Adipose tissue (tissue), 3 donors: Measurements from ENCODE around the gene NUDT5. TPM values are rescaled to one million over a fixed set of nuclear protein-coding genes. Genes with fewer than 3 reads are reported as not detected.
"Not testable (repeated sequence)": the region's sequence is repeated elsewhere in the genome, so short reads cannot be mapped to it uniquely, and the experiment has no call there.

Source experiments
- H3K27ac ChIP-seq: one replicate; pipeline ENCODE4 v1.5.1; 2013; ENCODE audit warnings: low read depth, low read length
- WGBS, 3 donors: extraction: QIAGEN DNeasy Blood & Tissue Kit; methylation state at CpG; one replicate each; pipeline ENCODE4 v1.1.7; 2013; 5-methylcytosine and 5-hydroxymethylcytosine counted together
- polyA plus RNA-seq, 3 donors: library from polyadenylated mRNA; stranded (reverse); fragments of 200-250 nt; gene quantifications; one replicate each; pipeline ENCODE4 v1.2.3, GENCODE V29; 2013
- donor health status: healthy with polysubstance abuse.
- donor health status: Bipolar disorder and iron deficiency.
- donor health status: healthy.

The NUDT5 gene
- polyA plus RNA-seq: 10 to 100 TPM; 17.8 to 60.3 (median 50.2) TPM

DNA sequence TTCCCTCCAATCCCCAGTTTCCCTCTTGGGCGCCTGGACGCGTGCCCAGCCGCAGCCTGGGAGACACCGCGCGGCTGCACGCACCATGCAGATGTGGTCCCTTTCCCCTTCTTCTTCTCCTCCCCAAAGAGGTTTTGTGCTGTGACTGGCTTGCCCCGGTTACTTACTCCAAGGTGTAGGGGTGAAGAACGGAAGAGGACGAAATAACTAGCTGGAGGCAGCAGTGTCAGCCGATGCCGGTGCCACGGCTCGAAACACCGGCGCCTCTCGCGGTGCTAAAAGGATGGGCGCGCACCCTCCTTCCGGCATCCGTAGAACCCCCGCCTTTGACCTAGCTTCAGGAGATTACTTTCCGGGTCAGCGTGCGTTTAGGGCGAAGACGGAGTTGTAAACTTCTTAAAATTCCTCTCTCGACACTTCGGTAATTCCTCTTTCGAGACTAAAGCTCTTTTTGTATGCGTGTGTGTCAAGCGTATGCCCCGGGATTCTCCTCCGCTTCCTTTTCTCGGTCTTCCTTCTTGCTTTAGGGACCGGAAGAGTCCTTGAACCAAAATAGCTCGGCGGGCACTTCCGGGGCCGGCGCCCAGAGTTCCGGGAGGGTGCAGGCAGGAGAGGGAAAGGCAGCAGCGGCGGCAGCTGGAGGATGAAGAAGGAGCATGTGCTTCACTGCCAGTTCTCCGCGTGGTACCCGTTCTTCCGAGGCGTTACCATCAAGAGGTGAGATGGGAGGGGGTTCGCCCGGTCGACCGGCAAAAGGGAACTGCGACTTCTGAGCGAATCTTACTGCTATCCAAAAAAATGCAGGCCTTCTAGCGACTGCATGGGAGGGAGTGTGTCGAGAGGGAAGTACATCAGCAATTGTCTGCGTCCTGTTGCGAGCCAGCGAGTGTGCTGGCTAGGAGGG lies at the start of gene NUDT5, which contains the start of gene CDC123:
NUDT5 (minus strand) TSS at position 289 of the 904 bp plus-strand sequence. CDS start 9,600 bp downstream, outside the sequence.
CDC123 (plus strand) TSS at position 586 of the 904 bp plus-strand sequence; CDS start at position 644, 58 bp downstream.
- WGBS, 3 donors: 0% methylated on average over 60 to 62 of the region's 62 CpGs
- peak within 1 kb of the TSS; percentile 51 for H3K27ac ChIP-seq

GRCh38 chr10:12243864-12244620 lies 48.4 kb upstream of the NUDT5 start:
- 72 to 91% (median 84%) methylated on average over 18 of the region's 18 CpGs for WGBS, 3 donors
- H3K27ac ChIP-seq: no peak overlapping the region

DNA sequence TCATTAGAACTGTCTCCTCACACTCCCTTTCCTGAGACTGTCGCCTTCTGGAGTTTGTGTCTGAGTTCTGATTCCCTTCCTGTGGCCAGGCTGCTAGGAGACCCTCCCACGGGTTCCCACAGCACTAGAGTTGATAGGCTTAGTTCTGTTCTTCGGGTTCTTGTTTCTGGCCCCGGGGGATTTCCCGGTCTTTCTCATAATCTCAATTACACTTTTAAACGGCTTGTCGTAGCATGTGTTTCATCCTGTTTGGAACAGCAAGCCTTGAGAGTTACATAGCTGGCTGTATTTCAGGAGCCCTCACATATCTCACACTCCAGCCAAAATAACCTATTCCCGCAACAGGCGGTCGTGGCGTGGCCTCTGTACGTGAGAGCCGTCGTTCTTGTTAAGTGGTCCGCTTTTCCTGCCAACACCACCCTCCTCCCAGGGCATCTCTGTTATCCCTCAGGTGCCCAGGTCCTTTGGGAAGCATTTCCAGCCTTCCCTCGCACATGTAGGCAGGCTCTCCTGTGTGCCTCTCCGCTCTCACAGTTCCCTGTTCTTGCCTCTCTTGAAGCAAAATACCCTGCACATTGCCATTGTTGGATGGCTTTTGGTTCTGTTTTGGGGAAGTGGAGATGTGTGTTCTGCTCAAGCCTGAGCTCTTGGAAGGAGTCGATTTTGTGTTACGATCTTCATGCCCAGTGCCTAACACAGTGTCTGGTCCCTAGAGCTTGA lies 46.3 kb upstream of the NUDT5 start:
- 52 to 83% (median 67%) methylated on average over 19 of the region's 19 CpGs for WGBS, 3 donors
- no peak overlapping the region for H3K27ac ChIP-seq

DNA sequence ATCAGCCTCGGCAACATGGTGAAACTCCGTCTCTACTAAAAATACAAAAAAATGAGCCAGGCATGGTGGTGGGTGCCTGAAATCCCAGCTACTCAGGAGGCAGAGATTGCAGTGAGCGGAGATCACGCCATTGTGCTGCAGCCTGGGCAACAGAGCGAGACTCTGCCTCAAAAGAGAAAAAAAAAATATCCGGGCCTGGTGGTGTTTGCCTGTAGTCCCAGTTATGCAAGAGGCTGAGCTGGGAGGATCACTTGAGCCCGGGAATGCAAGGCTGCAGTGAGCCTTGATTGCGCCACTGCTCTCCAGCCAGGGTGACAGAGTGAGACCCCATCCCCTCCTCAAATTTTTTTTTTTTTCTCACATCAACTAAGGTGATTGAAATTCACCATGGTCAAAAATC lies 43.1 kb upstream of the NUDT5 start:
- WGBS, 3 donors: 85 to 92% (median 87%) methylated on average over 8 of the region's 8 CpGs
- no peak overlapping the region for H3K27ac ChIP-seq

- WGBS, 3 donors: 96 to 97% (median 96%) methylated on average over 13 of the region's 13 CpGs
- H3K27ac ChIP-seq: no peak overlapping the region
These were observed 41.9 kb upstream of the NUDT5 start for GRCh38 chr10:12237265-12238220.

DNA sequence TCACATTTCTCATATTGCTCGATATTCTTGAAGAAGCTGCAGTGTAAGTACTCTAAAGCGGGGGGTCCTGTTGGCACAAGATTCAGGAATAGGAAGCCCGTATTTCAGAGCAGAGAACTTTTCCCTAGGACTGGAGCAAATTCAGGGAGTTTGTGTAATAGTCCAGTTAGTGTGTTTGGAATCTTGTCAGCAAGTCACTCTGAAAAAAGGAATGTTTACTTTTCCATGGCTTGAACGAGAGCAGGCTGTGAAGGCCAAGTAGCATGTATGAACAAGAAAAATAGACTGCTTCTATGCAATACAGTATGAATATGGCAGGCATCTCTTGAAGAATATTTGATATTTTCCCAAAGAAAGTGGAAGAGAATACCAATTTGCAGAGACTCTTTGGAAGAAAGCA lies 40.1 kb upstream of the NUDT5 start:
- 31 to 83% (median 72%) methylated on average over 4 of the region's 4 CpGs for WGBS, 3 donors
- H3K27ac ChIP-seq: no peak overlapping the region

- 46 to 91% (median 87%) methylated on average over 3 of the region's 3 CpGs for WGBS, 3 donors
- no peak overlapping the region for H3K27ac ChIP-seq
These were observed 39.5 kb upstream of the NUDT5 start for GRCh38 chr10:12235116-12235694.

DNA sequence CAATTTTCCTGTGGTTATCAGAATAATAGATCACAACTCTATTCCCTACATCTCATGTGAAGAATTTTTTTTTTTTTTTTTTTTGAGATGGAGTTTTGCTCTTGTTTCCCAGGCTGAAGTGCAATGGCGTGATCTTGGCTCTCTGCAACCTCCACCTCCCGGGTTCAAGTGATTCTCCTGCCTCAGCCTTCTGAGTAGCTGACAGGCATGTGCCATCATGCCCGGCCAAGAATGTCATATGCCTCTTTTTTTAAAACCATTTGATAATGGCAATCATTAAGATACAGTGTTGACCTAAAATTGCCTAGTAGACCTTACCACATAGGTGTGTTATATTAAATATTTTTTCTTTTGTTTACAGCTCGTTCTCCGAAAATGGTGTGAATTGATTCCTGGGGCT lies 39.0 kb upstream of the NUDT5 start:
- WGBS, 3 donors: 95 to 99% (median 96%) methylated on average over 5 of the region's 5 CpGs
- not testable (repeated sequence) for H3K27ac ChIP-seq

DNA sequence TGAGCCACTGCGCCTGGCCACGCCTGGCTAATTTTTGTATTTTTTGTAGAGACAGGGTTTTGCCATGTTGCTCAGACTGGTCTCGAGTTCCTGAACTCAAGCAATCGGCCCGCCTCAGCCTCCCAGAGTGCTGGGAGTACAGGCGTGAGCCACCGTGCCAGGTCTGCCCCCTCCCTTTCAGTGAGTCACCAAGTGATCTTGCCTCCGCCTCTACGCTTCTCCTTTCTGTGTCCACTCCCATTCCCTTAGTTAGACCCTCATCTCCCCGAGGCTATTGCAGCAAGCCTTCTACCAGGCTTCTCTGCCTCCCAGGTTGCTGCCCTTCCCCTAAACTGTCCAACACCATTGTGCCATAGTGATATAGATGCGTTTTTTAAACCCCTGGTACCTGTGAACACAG lies 33.2 kb upstream of the NUDT5 start:
- WGBS, 3 donors: 95 to 98% (median 95%) methylated on average over 11 of the region's 11 CpGs
- no peak overlapping the region for H3K27ac ChIP-seq

- 94 to 97% (median 94%) methylated on average over 18 to 28 of the region's 28 CpGs for WGBS, 3 donors
- not testable (repeated sequence) for H3K27ac ChIP-seq
These were observed 30.7 kb upstream of the NUDT5 start for GRCh38 chr10:12226438-12226837.

- 59 to 95% (median 68%) methylated on average over 2 of the region's 2 CpGs for WGBS, 3 donors
- no peak overlapping the region for H3K27ac ChIP-seq
These were observed 29.8 kb upstream of the NUDT5 start for GRCh38 chr10:12225444-12225843.

- H3K27ac ChIP-seq: no peak overlapping the region
- 82 to 95% (median 84%) methylated on average over 10 of the region's 10 CpGs for WGBS, 3 donors
These were observed 25.9 kb upstream of the NUDT5 start for GRCh38 chr10:12221323-12222298.

DNA sequence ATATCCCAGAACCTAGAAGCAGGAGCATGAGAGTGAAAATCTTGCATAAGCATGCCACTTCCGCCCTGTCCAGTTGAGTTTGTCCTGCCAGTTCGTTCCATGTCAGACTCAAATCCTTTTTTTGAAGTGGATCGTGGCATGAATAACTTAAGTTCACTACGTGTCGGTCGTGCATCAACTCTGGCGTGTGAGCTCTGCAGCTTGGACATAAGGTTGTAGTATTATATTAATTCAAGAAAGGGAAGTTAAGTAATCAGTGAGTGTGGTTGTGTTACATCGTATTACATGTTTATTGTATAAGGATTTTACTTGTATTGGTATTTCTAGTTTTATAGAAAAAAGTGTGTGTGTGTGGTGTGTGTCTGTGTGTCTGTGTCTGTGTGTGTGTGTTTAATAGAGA lies 23.3 kb upstream of the NUDT5 start:
- WGBS, 3 donors: 61 to 89% (median 69%) methylated on average over 8 of the region's 8 CpGs
- no peak overlapping the region for H3K27ac ChIP-seq

DNA sequence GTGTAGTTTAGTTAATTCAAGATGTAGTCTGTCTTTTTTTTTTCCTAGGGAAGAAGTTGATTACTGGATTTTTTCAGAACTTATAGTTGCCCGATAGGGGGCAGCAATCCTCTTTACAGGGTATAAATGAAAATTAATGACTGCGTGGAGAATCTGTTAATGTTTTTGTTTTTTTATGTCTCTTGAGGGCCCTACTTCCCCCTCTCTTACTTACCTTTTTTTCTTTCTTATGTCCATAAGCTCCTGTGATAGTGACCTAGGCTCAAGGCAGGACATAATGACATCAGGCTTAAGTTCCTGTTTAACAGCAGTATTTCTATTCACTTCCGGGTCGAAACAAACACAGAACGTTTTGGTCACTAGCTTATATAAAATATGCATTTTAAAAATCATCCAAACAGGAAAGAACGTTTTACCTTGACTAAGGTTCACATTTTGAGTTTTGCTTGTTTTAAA lies 19.1 kb upstream of the NUDT5 start:
- H3K27ac ChIP-seq: no peak overlapping the region
- WGBS, 3 donors: 19 to 28% (median 21%) methylated on average over 6 of the region's 6 CpGs

GRCh38 chr10:12214093-12214492 lies 18.4 kb upstream of the NUDT5 start:
- no peak overlapping the region for H3K27ac ChIP-seq
- 55 to 80% (median 63%) methylated on average over 4 of the region's 4 CpGs for WGBS, 3 donors

GRCh38 chr10:12213621-12214020 lies 17.9 kb upstream of the NUDT5 start:
- no peak overlapping the region for H3K27ac ChIP-seq
- 56 to 78% (median 78%) methylated on average over 3 of the region's 3 CpGs for WGBS, 3 donors
